ENCODE measurements around the gene SOX3. TPM values are rescaled to one million over a fixed set of nuclear protein-coding genes. Genes with fewer than 3 reads are reported as not detected.

Gene SOX3
- total RNA-seq (ENCODE audit: low replicate concordance) = 0.76 and 3.4 TPM in 2 replicates
- long read RNA-seq = 0 reads

GRCh38 chrX:140504371-140505324 lies at the start of gene SOX3:
Gene SOX3 (minus strand): TSS chrX:140505069. CDS start chrX:140505060, 9 bp downstream.
- Mint-ChIP-seq H3K27ac (no peak within 1 kb of the TSS), H3K36me3 (no peaks in the 10 kb centered on the region), H3K4me1 (ENCODE audit: unreplicated experiment) (peaks cover 26% of the 10 kb centered on the region)

GRCh38 chrX:140548985-140549384 lies 44.1 kb upstream of the SOX3 start:
- no peak overlapping the region for H3K27ac Mint-ChIP-seq
- no peak for DNase-seq (ENCODE audit: extremely low spot score, unreplicated experiment)
- TF ChIP-seq CTCF (conservative IDR thresholded peaks at IDR 0.05) = no peak
- H3K36me3 Mint-ChIP-seq = no peaks in the 10 kb centered on the region
- no peaks in the 10 kb centered on the region for H3K4me1 Mint-ChIP-seq (ENCODE audit: unreplicated experiment)
- H3K9me3 Mint-ChIP-seq = no peaks in the 10 kb centered on the region
- no peak overlapping the region for H3K4me3 Mint-ChIP-seq
- H3K27me3 Mint-ChIP-seq = peaks cover 12% of the 10 kb centered on the region

More at GRCh38 chrX:140504371-140505324, at the start of gene SOX3:
- Mint-ChIP-seq H3K4me3 (peak within 1 kb of the TSS; percentile 83), H3K9me3 (no peaks in the 10 kb centered on the region), H3K27me3 (peaks cover 92% of the 10 kb centered on the region)
- no peak for DNase-seq (ENCODE audit: extremely low spot score, unreplicated experiment)
- TF ChIP-seq CTCF (conservative IDR thresholded peaks at IDR 0.05) = no peak

- Mint-ChIP-seq H3K27me3 (peaks cover 50% of the 10 kb centered on the region), H3K9me3 (no peaks in the 10 kb centered on the region), H3K27ac (no peak overlapping the region), H3K4me1 (ENCODE audit: unreplicated experiment) (no peaks in the 10 kb centered on the region), H3K4me3 (no peak overlapping the region), H3K36me3 (no peaks in the 10 kb centered on the region)
- TF ChIP-seq CTCF (conservative IDR thresholded peaks at IDR 0.05) = no peak
- no peak for DNase-seq (ENCODE audit: extremely low spot score, unreplicated experiment)
Measured at GRCh38 chrX:140526171-140526570, 21.3 kb upstream of the SOX3 start.

GRCh38 chrX:140525448-140525847 lies 20.6 kb upstream of the SOX3 start:
- Mint-ChIP-seq H3K27me3 (peaks cover 55% of the 10 kb centered on the region), H3K9me3 (no peaks in the 10 kb centered on the region), H3K4me1 (ENCODE audit: unreplicated experiment) (no peaks in the 10 kb centered on the region), H3K4me3 (no peak overlapping the region), H3K27ac (no peak overlapping the region), H3K36me3 (no peaks in the 10 kb centered on the region)
- no peak for DNase-seq (ENCODE audit: extremely low spot score, unreplicated experiment)
- TF ChIP-seq CTCF (conservative IDR thresholded peaks at IDR 0.05) = no peak

GRCh38 chrX:140524556-140524955 lies 19.7 kb upstream of the SOX3 start:
- H3K4me3 Mint-ChIP-seq = no peak overlapping the region
- no peak for DNase-seq (ENCODE audit: extremely low spot score, unreplicated experiment)
- no peaks in the 10 kb centered on the region for H3K9me3 Mint-ChIP-seq
- TF ChIP-seq CTCF (conservative IDR thresholded peaks at IDR 0.05) = no peak
- no peaks in the 10 kb centered on the region for H3K36me3 Mint-ChIP-seq
- peaks cover 57% of the 10 kb centered on the region for H3K27me3 Mint-ChIP-seq
- H3K4me1 Mint-ChIP-seq (ENCODE audit: unreplicated experiment) = no peaks in the 10 kb centered on the region
- H3K27ac Mint-ChIP-seq = no peak overlapping the region
